Sigmoid colon (tissue), 3 donors: ENCODE data around the gene SLC16A1.

Experiments
- POLR2A ChIP-seq, 2 donors: fragments of 450-650 bp; IDR thresholded peaks; one replicate each; pipeline ENCODE4 v1.6.1; 2016; ENCODE audit warnings: antibody characterized with exemption in 2 of 2, mild to moderate bottlenecking in 2 of 2, moderate library complexity in 2 of 2
- TF ChIP-seq, protein P1 (sequence below), 4 experiments: fragments of 450-650 bp in 3 of 4; fragments of 200-600 bp in 1 of 4; IDR thresholded peaks; one replicate each; pipeline ENCODE4 v1.5.1; 2016 to 2019; ENCODE audit warnings: antibody characterized with exemption in 4 of 4, mild to moderate bottlenecking in 3 of 4, moderate library complexity in 2 of 4

DNA sequence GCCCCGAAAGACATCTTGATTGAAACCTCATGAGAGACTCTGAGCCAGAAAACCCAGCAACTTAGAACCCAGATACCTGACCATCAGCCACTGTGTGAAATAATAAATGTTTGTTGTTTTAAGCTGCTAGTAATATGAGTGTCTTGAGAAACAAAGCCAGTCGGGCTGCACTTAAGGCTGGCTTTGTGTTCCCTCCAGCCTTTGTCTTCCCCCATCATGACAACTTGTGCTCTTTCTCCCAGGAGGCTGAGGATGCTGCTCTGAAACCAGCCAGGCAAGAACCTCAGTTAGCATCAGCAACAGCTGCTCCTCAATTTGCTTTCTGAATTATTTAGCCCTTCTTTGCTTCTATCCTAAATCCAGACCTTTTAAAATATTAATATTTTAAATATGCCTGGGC is 78.2 kb downstream of the SLC16A1 start:
- TF ChIP-seq POLR2A (IDR thresholded peaks at IDR 0.05): no peak
- TF ChIP-seq, protein P1, sequence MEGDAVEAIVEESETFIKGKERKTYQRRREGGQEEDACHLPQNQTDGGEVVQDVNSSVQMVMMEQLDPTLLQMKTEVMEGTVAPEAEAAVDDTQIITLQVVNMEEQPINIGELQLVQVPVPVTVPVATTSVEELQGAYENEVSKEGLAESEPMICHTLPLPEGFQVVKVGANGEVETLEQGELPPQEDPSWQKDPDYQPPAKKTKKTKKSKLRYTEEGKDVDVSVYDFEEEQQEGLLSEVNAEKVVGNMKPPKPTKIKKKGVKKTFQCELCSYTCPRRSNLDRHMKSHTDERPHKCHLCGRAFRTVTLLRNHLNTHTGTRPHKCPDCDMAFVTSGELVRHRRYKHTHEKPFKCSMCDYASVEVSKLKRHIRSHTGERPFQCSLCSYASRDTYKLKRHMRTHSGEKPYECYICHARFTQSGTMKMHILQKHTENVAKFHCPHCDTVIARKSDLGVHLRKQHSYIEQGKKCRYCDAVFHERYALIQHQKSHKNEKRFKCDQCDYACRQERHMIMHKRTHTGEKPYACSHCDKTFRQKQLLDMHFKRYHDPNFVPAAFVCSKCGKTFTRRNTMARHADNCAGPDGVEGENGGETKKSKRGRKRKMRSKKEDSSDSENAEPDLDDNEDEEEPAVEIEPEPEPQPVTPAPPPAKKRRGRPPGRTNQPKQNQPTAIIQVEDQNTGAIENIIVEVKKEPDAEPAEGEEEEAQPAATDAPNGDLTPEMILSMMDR (IDR thresholded peaks at IDR 0.05): no peak
